B cell (primary cell): Measurements from ENCODE around the gene TRMO. TPM values are rescaled to one million over a fixed set of nuclear protein-coding genes. Genes with fewer than 3 reads are reported as not detected.

Experiments
- ATAC-seq: fragments of 200-7000 bp; cut with Tn5 transposase; one replicate; pipeline ENCODE4 v1.10.0; 2021; ENCODE audit warnings: low read depth, mild to moderate bottlenecking, moderate number of reproducible peaks, moderate library complexity
- CTCF ChIA-PET: fragments of 350-600 bp; sonication (Branson Sonifier 250); formaldehyde crosslinking; loops from one replicate; lab custom pipeline; 2021; ENCODE audit warnings: antibody characterized with exemption, inconsistent platforms; lab: Charles Lee
- POLR2A ChIA-PET: fragments of 350-600 bp; sonication (Branson Sonifier 250); formaldehyde crosslinking; loops from one replicate; lab custom pipeline; 2021; ENCODE audit warnings: antibody characterized with exemption; lab: Charles Lee
- DNase-seq: peaks from one replicate; pipeline ENCODE4 v3.0.0; 2013
- H2AFZ ChIP-seq: 2 replicates; pipeline ENCODE4 v1.6.1; 2012; ENCODE audit warnings: mild to moderate bottlenecking, low read depth, low read length; ENCODE audit not compliant: insufficient read depth, poor library complexity, severe bottlenecking
- H3K27ac ChIP-seq, 2 donors: 1 replicate in 1 of 2; 2 replicates in 1 of 2; pipeline ENCODE4 v1.5.1; 2012 to 2013; ENCODE audit warnings: low read length in 2 of 2, mild to moderate bottlenecking in 2 of 2, moderate library complexity in 1 of 2
- H3K27me3 ChIP-seq, 4 experiments: fragments of 200-600 bp in 1 of 4; sonication (generic) in 1 of 4; replicated peaks in 1 of 4; 1 replicate in 2 of 4; 2 replicates in 2 of 4; pipeline versions ENCODE4 v1.6.1 to v1.7.0; 2013 to 2016; ENCODE audit warnings: low read length in 3 of 4, mild to moderate bottlenecking in 2 of 4, mixed read lengths in 1 of 4, moderate library complexity in 1 of 4; ENCODE audit not compliant: insufficient read depth in 4 of 4, control insufficient read depth in 3 of 4; ENCODE audit errors: control extremely low read depth in 1 of 4
- H3K36me3 ChIP-seq, 2 experiments: replicated peaks in 1 of 2; 1 replicate in 1 of 2; 2 replicates in 1 of 2; pipeline versions ENCODE4 v1.6.1 to v1.7.1; 2013; ENCODE audit warnings: low read length in 1 of 2; ENCODE audit not compliant: insufficient read depth in 2 of 2, control insufficient read depth in 1 of 2; ENCODE audit errors: control extremely low read depth in 1 of 2, extremely low read depth in 1 of 2
- H3K4me1 ChIP-seq, 2 donors: fragments of 200-600 bp in 1 of 2; sonication (generic) in 1 of 2; 1 replicate in 1 of 2; 2 replicates in 1 of 2; pipeline versions ENCODE4 v1.5.1 to v1.6.1; 2013 to 2017; ENCODE audit warnings: low read length in 2 of 2; ENCODE audit not compliant: control insufficient read depth in 2 of 2, insufficient read depth in 2 of 2
- H3K4me2 ChIP-seq: replicated peaks from 2 replicates; pipeline ENCODE3; 2012; ENCODE audit warnings: mild to moderate bottlenecking, low read depth, low read length; ENCODE audit not compliant: poor library complexity, severe bottlenecking
- H3K4me3 ChIP-seq, 5 experiments: fragments of 200-600 bp in 1 of 5; sonication (generic) in 1 of 5; 1 replicate in 3 of 5; 2 replicates in 2 of 5; pipeline versions ENCODE4 v1.5.1 to v1.7.0; 2011 to 2016; ENCODE audit warnings: low read length in 4 of 5, mild to moderate bottlenecking in 4 of 5, low read depth in 2 of 5, control low read depth in 1 of 5, moderate library complexity in 1 of 5; ENCODE audit not compliant: insufficient read depth in 1 of 5; ENCODE audit errors: control extremely low read depth in 1 of 5, extremely low read depth in 1 of 5
- H3K79me2 ChIP-seq: fragments of 200-600 bp; sonication (generic); one replicate; pipeline ENCODE4 v1.6.0; 2016; ENCODE audit warnings: low read length; ENCODE audit not compliant: control insufficient read depth, insufficient read depth
- H3K9ac ChIP-seq: fragments of 200-600 bp; sonication (generic); 2 replicates; pipeline ENCODE4 v1.6.1; 2017; ENCODE audit warnings: mild to moderate bottlenecking, low read length, moderate library complexity
- H3K9me3 ChIP-seq, 3 donors: one replicate each; pipeline versions ENCODE4 v1.6.1 to v1.7.1; 2013; ENCODE audit warnings: low read length in 2 of 3; ENCODE audit not compliant: control insufficient read depth in 2 of 3, insufficient read depth in 1 of 3; ENCODE audit errors: control extremely low read depth in 1 of 3
- H4K20me1 ChIP-seq: 2 replicates; pipeline ENCODE4 v1.6.0; 2012; ENCODE audit warnings: mild to moderate bottlenecking, low read length; ENCODE audit not compliant: insufficient read depth, control insufficient read depth, poor library complexity, severe bottlenecking
- H3K27ac Mint-ChIP-seq: one replicate; pipeline ENCODE4 v1.8.0; 2021; ENCODE audit warnings: mixed read lengths
- H3K27me3 Mint-ChIP-seq: one replicate; pipeline ENCODE4 v1.8.0; 2021; ENCODE audit warnings: mixed read lengths
- H3K4me1 Mint-ChIP-seq: one replicate; pipeline ENCODE4 v1.8.0; 2021; ENCODE audit warnings: mixed read lengths
- H3K4me3 Mint-ChIP-seq: one replicate; pipeline ENCODE4 v1.8.0; 2021; ENCODE audit warnings: mixed read lengths
- H3K9me3 Mint-ChIP-seq: one replicate; pipeline ENCODE4 v1.8.0; 2022; ENCODE audit warnings: mixed read lengths; ENCODE audit not compliant: insufficient read depth
- CTCF ChIP-seq: fragments of 200-600 bp; IDR thresholded peaks from one replicate; pipeline ENCODE4 v1.8.0; 2022; ENCODE audit warnings: antibody characterized with exemption, mild to moderate bottlenecking
- EZH2 ChIP-seq: IDR thresholded peaks from 2 replicates; pipeline ENCODE4 v1.6.1; 2012; ENCODE audit warnings: borderline replicate concordance, low read depth, mild to moderate bottlenecking, moderate library complexity, low read length; ENCODE audit not compliant: insufficient read depth, poor library complexity, severe bottlenecking
- WGBS: methylation state at CpG from one replicate; pipeline ENCODE4 v1.1.5; 2013; ENCODE audit warnings: missing lambda C conversion rate; ENCODE audit not compliant: insufficient coverage; 5-methylcytosine and 5-hydroxymethylcytosine counted together
- intact Hi-C: fragments of 100-400 bp; cut with micrococcal nuclease; formaldehyde crosslinking; loops from one replicate; pipeline ENCODE4 v1.10.0; 2022
- polyA plus RNA-seq: library from polyadenylated mRNA; depleted of rRNA; stranded (reverse); fragments of >200 nt; gene quantifications from 2 replicates; pipeline ENCODE4 v1.2.3, GENCODE V29; 2012
- total RNA-seq, 2 donors: library from RNA; stranded (reverse); fragments of 120-200 nt in 1 of 2; gene quantifications; 1 replicate in 1 of 2; 2 replicates in 1 of 2; pipeline versions ENCODE4 v1.2.3 to v1.2.4, GENCODE V29; 2013 to 2022

TRMO gene
- total and polyA plus RNA-seq, 2 donors (not counting 1 experiment from before 2014, with no cell fraction given): 16.9 to 42.3 TPM

- H3K4me3 ChIP-seq: no peak overlapping the region
- ChIA-PET POLR2A (no interaction called here), CTCF (no interaction called here)
- H3K36me3 ChIP-seq: no peaks in the 10 kb centered on the region
- H3K27ac Mint-ChIP-seq: no peak overlapping the region
- no peaks in the 10 kb centered on the region for H3K9me3 ChIP-seq
- H3K27ac ChIP-seq: no peak overlapping the region
- no peak overlapping the region for H3K4me3 Mint-ChIP-seq
- H3K27me3 Mint-ChIP-seq: peaks cover 16% of the 10 kb centered on the region
- no peak for TF ChIP-seq CTCF
- no peak for TF ChIP-seq EZH2
- intact Hi-C loops: no loop called here
- no peak for ATAC-seq
- H2AFZ ChIP-seq: no peak overlapping the region
- H3K4me2 ChIP-seq: no peak overlapping the region
- H3K79me2 ChIP-seq: no peaks in the 10 kb centered on the region
- H3K27me3 ChIP-seq: no peaks in the 10 kb centered on the region
- H3K4me1 Mint-ChIP-seq: no peaks in the 10 kb centered on the region
- H3K4me1 ChIP-seq: no peaks in the 10 kb centered on the region
- H3K9ac ChIP-seq: no peak overlapping the region
- no peaks in the 10 kb centered on the region for H4K20me1 ChIP-seq
- DNase-seq: no peak
- no peaks in the 10 kb centered on the region for H3K9me3 Mint-ChIP-seq
- 96% methylated on average over 4 of the region's 4 CpGs for WGBS
Observed at GRCh38 chr9:97880336-97880735, 42.0 kb downstream of the TRMO start.

DNA sequence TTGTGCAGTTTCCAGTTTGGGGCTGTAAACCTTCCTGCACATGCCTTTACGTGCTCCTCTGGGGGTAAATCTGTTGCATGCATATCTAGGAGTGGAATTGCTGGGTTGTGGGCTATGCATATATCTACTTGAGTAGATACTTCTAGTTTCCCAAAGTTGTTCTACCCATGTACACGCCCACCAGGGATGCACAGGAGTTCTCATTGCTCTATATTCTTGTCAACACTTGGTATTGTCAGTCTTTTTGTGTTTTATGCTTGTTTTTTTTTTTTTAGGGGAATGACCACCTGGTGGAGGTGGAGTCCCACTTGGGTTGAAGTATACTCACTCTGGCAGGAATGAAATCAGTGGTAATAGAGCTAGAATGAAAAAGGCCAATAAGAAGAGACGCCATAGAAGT is 46.2 kb downstream of the TRMO start:
- ChIA-PET POLR2A (no interaction called here), CTCF (no interaction called here)
- no peak for TF ChIP-seq CTCF
- no peak for TF ChIP-seq EZH2
- Histone ChIP-seq H3K27ac (no peak overlapping the region), H3K36me3 (no peaks in the 10 kb centered on the region), H3K4me1 (no peaks in the 10 kb centered on the region), H3K79me2 (no peaks in the 10 kb centered on the region), H4K20me1 (no peaks in the 10 kb centered on the region), H3K4me3 (no peak overlapping the region), H3K4me2 (no peak overlapping the region), H2AFZ (no peak overlapping the region), H3K9ac (no peak overlapping the region), H3K27me3 (no peaks in the 10 kb centered on the region), H3K9me3 (peaks cover 0 to 3% (median 0%) of the 10 kb centered on the region in 3 donors)
- ATAC-seq (no peak), DNase-seq (no peak)
- no peaks in the 10 kb centered on the region for H3K4me1 Mint-ChIP-seq
- H3K27ac Mint-ChIP-seq: no peak overlapping the region
- intact Hi-C loops: no loop called here
- WGBS: 88% methylated on average over 1 of the region's 3 CpGs
- H3K4me3 Mint-ChIP-seq: no peak overlapping the region
- H3K9me3 Mint-ChIP-seq: no peaks in the 10 kb centered on the region
- peaks cover 10% of the 10 kb centered on the region for H3K27me3 Mint-ChIP-seq
